K562 (cell line): ENCODE measurements around the gene DIS3L.

Experiments used
- ARNT ChIP-seq, 2 experiments: fragments of 450-650 bp; IDR thresholded peaks; 2 replicates each; pipeline ENCODE4 v1.6.1; 2016; ENCODE audit warnings: mild to moderate bottlenecking in 1 of 2
- ATF1 ChIP-seq, 2 experiments: fragments of 450-650 bp in 1 of 2; IDR thresholded peaks; 2 replicates each; pipeline ENCODE4 v1.6.1; 2016; ENCODE audit warnings: missing compliant biosample characterization in 1 of 2, missing genetic modification characterization in 1 of 2
- CTCF ChIP-seq, 3 experiments: IDR thresholded peaks in 2 of 3; conservative IDR thresholded peaks in 1 of 3; 2 replicates each; pipeline ENCODE4 v1.5.1; 2011 to 2012; ENCODE audit warnings: low read length in 3 of 3, mild to moderate bottlenecking in 3 of 3, control low read depth in 2 of 3, improper control_type of control experiment in 1 of 3, inconsistent platforms in 1 of 3, low read depth in 1 of 3, mixed read lengths in 1 of 3, moderate library complexity in 1 of 3; ENCODE audit not compliant: insufficient read depth in 2 of 3
- DNMT1 ChIP-seq: fragments of 450-650 bp; IDR thresholded peaks from 2 replicates; pipeline ENCODE4 v1.6.1; 2016; ENCODE audit warnings: antibody characterized with exemption, mild to moderate bottlenecking
- ETV6 ChIP-seq, 3 experiments: fragments of 150-350 bp in 1 of 3; sonication (generic) in 1 of 3; formaldehyde crosslinking in 1 of 3; IDR thresholded peaks; 2 replicates each; pipeline versions ENCODE4 v1.6.1 to v1.8.0; 2014 to 2022; ENCODE audit warnings: borderline replicate concordance in 2 of 3, low read depth in 2 of 3, antibody characterized with exemption in 1 of 3, low read length in 1 of 3, mild to moderate bottlenecking in 1 of 3, missing genetic modification reagents in 1 of 3
- HIVEP1 ChIP-seq: fragments of 250-450 bp; sonication (Bioruptor Pico); IDR thresholded peaks from 2 replicates; pipeline ENCODE4 v1.4.0; 2020; ENCODE audit warnings: mild to moderate bottlenecking
- HMBOX1 ChIP-seq: sonication (generic); IDR thresholded peaks from 2 replicates; pipeline ENCODE4 v1.6.1; 2016
- MXI1 ChIP-seq: IDR thresholded peaks from 2 replicates; pipeline ENCODE4 v1.6.1; 2011; ENCODE audit warnings: low read depth, mild to moderate bottlenecking, improper control_type of control experiment, low read length
- POLR2A ChIP-seq: fragments of 450-650 bp; conservative IDR thresholded peaks from 2 replicates; pipeline ENCODE4 v1.6.1; 2016
- RFX1 ChIP-seq: fragments of 450-650 bp; IDR thresholded peaks from 2 replicates; pipeline ENCODE4 v1.6.1; 2016; ENCODE audit warnings: mild to moderate bottlenecking, moderate library complexity
- SIN3A ChIP-seq, 2 experiments: fragments of 150-350 bp in 1 of 2; IDR thresholded peaks; 2 replicates each; pipeline ENCODE4 v1.6.1; 2011 to 2016; ENCODE audit warnings: borderline replicate concordance in 2 of 2, low read depth in 2 of 2, low read length in 2 of 2, mild to moderate bottlenecking in 2 of 2, moderate library complexity in 2 of 2; ENCODE audit not compliant: control insufficient read depth in 1 of 2
- SRSF7 ChIP-seq: fragments of 200-400 bp; formaldehyde crosslinking; optimal IDR thresholded peaks from 2 replicates; pipeline ENCODE3; 2017; ENCODE audit warnings: mild to moderate bottlenecking, low read depth, low read length
- ZFP1 ChIP-seq: fragments of 450-650 bp; formaldehyde crosslinking; IDR thresholded peaks from 2 replicates; pipeline ENCODE4 v1.4.0; 2020; ENCODE audit warnings: mild to moderate bottlenecking, mixed read lengths
- ZFX ChIP-seq: sonication (generic); formaldehyde crosslinking; IDR thresholded peaks from 2 replicates; pipeline ENCODE4 v1.8.0; 2022; ENCODE audit warnings: mild to moderate bottlenecking, missing genetic modification reagents, moderate library complexity

- TF ChIP-seq ZFP1 (CRISPR knock-in tag) = no peak
- no peak for TF ChIP-seq HIVEP1 (CRISPR knock-in tag)
- TF ChIP-seq ARNT (IDR thresholded peaks at IDR 0.05) = no peak
- no peak for TF ChIP-seq ZFX
- TF ChIP-seq SRSF7 = no peak
- no peak for TF ChIP-seq POLR2A
- no peak for TF ChIP-seq MXI1
- no peak for TF ChIP-seq RFX1
- TF ChIP-seq HMBOX1 = no peak
- no peak for TF ChIP-seq ETV6 (IDR thresholded peaks at IDR 0.05; ENCODE audit: borderline replicate concordance in 1 of 2, low read depth in 2 of 2, low read length in 1 of 2)
- TF ChIP-seq ETV6 (CRISPR knock-in tag; IDR thresholded peaks at IDR 0.05; ENCODE audit: borderline replicate concordance) = no peak
- no peak for TF ChIP-seq SIN3A (IDR thresholded peaks at IDR 0.05; ENCODE audit: borderline replicate concordance in 2 of 2, control insufficient read depth in 1 of 2, low read depth in 2 of 2, low read length in 2 of 2)
- no peak for TF ChIP-seq DNMT1
- no peak for TF ChIP-seq CTCF (IDR thresholded peaks at IDR 0.05 in 2 of 3, conservative IDR thresholded peaks at IDR 0.05 in 1 of 3; ENCODE audit: insufficient read depth in 2 of 3, low read depth in 1 of 3, low read length in 3 of 3)
- no peak for TF ChIP-seq ATF1 (CRISPR knock-in tag; IDR thresholded peaks at IDR 0.05)
- TF ChIP-seq ATF1 (tag; IDR thresholded peaks at IDR 0.05) = no peak
Measured at GRCh38 chr15:66327736-66328135, 34.4 kb downstream of the DIS3L start.
